Activated CD4-positive, alpha-beta memory T cell treated with anti-CD3 and anti-CD28 coated beads, Interleukin-2, amount 10 ng/mL, durations not matched to agents 7 days and 5 days (primary cell): ENCODE data around the gene SLC26A2. TPM values are rescaled to one million over a fixed set of nuclear protein-coding genes. Genes with fewer than 3 reads are reported as not detected.

Experiments
- CTCF ChIA-PET: fragments of 350-600 bp; sonication (Branson Sonifier 250); formaldehyde crosslinking; loops from one replicate; lab custom pipeline; 2021; ENCODE audit warnings: antibody characterized with exemption, inconsistent platforms; lab: Charles Lee
- POLR2A ChIA-PET: fragments of 350-600 bp; sonication (Branson Sonifier 250); formaldehyde crosslinking; loops from one replicate; lab custom pipeline; 2021; ENCODE audit warnings: antibody characterized with exemption; lab: Charles Lee
- DNase-seq: peaks from one replicate; pipeline ENCODE4 v3.0.0-alpha.2; 2020
- H3K27ac Mint-ChIP-seq: one replicate; pipeline ENCODE4 v1.8.0; 2021; ENCODE audit warnings: mild to moderate bottlenecking, mixed read lengths
- H3K27me3 Mint-ChIP-seq: one replicate; pipeline ENCODE4 v1.8.0; 2021; ENCODE audit warnings: mixed read lengths
- H3K36me3 Mint-ChIP-seq: one replicate; pipeline ENCODE4 v1.8.0; 2021; ENCODE audit warnings: low read depth, mixed read lengths
- H3K4me1 Mint-ChIP-seq: one replicate; pipeline ENCODE4 v1.8.0; 2021; ENCODE audit warnings: mixed read lengths
- H3K4me3 Mint-ChIP-seq: one replicate; pipeline ENCODE4 v1.8.0; 2021; ENCODE audit warnings: mild to moderate bottlenecking, mixed read lengths
- H3K9me3 Mint-ChIP-seq: one replicate; pipeline ENCODE4 v1.8.0; 2021; ENCODE audit warnings: mixed read lengths
- total RNA-seq, 2 experiments: library from RNA; stranded (reverse); gene quantifications; one replicate each; pipeline ENCODE4 v1.2.3, GENCODE V29; 2021

Gene SLC26A2
- total RNA-seq, 2 experiments from 2014 or later = 8.3 to 8.4 TPM

DNA sequence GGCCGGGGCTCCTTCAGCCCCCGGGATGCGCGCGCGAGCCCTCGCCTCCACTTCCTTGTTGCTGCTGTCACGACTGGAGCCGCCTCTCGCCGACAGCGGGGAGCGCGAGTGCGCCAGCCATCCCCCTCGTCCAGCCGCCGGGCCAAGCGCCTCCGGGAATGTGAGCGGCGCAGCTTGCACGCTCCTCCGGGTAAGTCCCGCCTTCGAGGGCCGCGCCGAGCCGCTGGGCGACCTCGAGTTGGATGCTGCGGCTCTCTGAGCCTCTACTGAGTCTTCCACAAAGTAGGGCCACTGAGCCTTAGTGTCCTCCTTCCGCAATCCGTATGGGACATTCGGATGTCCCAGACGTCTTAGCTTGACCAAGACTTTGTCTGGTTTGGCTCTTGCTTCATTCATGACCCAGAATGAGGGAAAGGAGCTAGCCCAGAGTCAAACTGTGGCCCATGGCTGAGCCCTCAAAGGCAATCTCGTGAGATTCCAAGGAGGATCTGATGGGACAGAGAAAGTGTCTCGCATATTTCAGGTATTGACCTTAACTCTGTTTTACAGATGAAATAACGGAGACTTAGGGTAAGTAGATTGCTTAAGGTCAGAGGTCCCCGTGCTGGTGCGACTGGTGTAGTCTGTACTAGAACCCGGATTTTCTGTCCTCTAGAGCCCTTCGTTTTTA lies 40.6 kb downstream of the SLC26A2 start:
- Mint-ChIP-seq H3K4me1 (peaks cover 39% of the 10 kb centered on the region), H3K4me3 (peak overlapping the region; percentile 88), H3K27ac (peak overlapping the region; percentile 96), H3K36me3 (peaks cover 29% of the 10 kb centered on the region), H3K27me3 (no peaks in the 10 kb centered on the region), H3K9me3 (no peaks in the 10 kb centered on the region)
- ChIA-PET POLR2A (interaction anchor here (0.6 to 3.2 kb wide), 14 partner anchors 9 to 1617 kb away, joined by 3 to 31 read pairs (median 4); partner anchors contain the start of genes FBXO38, PPARGC1B, RPS14 and SLC26A2), CTCF (interaction anchor here (1.0 to 3.0 kb wide), 8 partner anchors 9 to 382 kb away, joined by 3 to 21 read pairs (median 5); no protein-coding TSS in a partner anchor)
- peak; percentile 53 for DNase-seq

DNA sequence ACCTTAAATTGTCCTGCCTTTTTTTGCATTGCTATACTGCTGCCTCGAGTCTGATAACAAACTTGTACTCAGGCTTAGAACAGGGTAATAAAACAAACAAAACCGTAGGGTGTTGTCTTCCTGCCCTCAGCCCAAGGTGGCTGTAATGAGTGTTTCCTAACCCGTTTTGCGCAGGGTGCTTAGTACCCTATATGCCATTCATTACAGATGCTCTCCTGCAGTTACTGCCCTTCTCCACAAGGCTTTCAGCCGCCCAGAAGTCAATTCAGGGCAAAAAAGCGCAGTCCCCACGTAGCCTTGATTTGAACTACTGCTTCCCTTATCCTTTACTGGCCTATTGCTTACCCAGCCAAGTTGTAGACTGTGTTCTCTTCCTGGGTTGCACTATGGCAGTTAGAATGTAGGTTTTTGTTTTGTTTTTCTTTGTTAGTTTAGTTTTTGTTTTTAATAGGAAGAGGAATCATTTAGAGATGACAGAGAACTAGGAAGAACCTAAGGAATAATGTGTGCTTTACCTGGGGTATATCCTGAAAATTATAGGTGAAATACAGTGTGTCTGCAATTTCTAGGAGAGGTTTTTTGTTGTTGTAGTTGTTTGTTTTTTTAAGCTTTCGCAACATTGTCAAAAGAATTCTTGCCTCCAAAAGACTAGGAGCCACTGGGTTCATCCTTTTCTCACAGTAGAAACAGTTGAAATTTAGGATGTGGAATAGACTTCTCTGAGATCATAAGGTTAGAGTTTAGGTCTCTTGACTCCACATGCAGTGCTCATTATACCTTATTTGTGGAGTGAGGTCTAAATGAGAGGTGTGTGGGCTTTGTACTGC lies 41.3 kb downstream of the SLC26A2 start:
- no peaks in the 10 kb centered on the region for H3K27me3 Mint-ChIP-seq
- peak overlapping the region; percentile 88 for H3K4me3 Mint-ChIP-seq
- CTCF ChIA-PET = interaction anchor here (0.8 to 3.0 kb wide), 7 partner anchors 8 to 168 kb away, joined by 3 to 21 read pairs (median 5); no protein-coding TSS in a partner anchor
- peaks cover 44% of the 10 kb centered on the region for H3K4me1 Mint-ChIP-seq
- no peaks in the 10 kb centered on the region for H3K9me3 Mint-ChIP-seq
- POLR2A ChIA-PET = interaction anchor here (0.6 to 3.2 kb wide), 12 partner anchors 8 to 761 kb away, joined by 3 to 31 read pairs (median 4); partner anchors contain the start of genes PPARGC1B and SLC26A2
- peak; percentile 78 for DNase-seq
- H3K36me3 Mint-ChIP-seq = peaks cover 37% of the 10 kb centered on the region
- H3K27ac Mint-ChIP-seq = peak overlapping the region; percentile 96

DNA sequence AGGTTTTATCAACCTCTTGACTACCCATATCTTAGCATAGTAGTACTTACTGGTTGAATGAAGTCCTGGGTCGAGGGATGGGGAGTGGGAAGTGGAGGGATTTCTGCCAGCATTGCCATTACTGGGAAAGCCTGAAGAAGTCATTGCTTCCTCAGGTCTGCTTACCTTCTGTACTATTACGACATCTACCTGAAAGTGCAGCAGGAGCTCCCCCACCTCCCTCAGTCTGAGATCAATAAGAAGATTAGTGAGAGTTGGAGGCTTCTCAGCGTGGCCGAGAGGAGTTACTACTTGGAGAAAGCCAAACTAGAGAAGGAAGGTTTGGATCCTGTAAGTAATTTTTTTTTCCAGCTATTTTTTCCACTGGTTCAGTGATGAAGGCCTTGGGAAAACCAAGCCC lies 45.8 kb downstream of the SLC26A2 start:
- no peaks in the 10 kb centered on the region for H3K27me3 Mint-ChIP-seq
- H3K4me1 Mint-ChIP-seq = peaks cover 44% of the 10 kb centered on the region
- POLR2A ChIA-PET = no interaction called here

DNA sequence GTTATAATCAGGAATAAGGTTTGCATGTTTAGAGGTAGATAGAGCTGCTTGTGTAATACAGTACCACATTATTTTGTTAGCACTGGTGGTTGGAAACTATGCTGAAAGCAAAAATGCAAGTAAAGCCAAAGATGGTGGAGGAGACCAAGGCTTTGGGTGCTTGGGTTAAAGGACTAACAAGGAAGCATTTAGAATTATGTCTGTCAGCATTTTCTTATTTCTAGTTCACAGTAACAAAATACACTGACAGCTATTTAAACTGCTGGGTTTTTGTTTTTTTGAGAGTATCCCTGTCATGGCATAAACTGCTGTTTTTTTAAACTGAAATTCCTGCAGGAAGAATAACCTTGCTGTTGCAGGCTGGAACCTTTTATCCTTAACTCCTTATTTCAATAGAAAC lies 46.5 kb downstream of the SLC26A2 start:
- H3K4me1 Mint-ChIP-seq = peaks cover 40% of the 10 kb centered on the region
- ChIA-PET POLR2A (interaction anchor here (0.9 kb wide), 1 partner anchor 11 kb away, joined by 3 read pairs; no protein-coding TSS in a partner anchor), CTCF (interaction anchor here (0.7 to 2.9 kb wide), 5 partner anchors 10 to 132 kb away, joined by 3 to 8 read pairs (median 3); no protein-coding TSS in a partner anchor)
- H3K9me3 Mint-ChIP-seq = no peaks in the 10 kb centered on the region
- H3K27ac Mint-ChIP-seq = no peak overlapping the region
- no peak overlapping the region for H3K4me3 Mint-ChIP-seq
- peaks cover 76% of the 10 kb centered on the region for H3K36me3 Mint-ChIP-seq
- no peak for DNase-seq
- no peaks in the 10 kb centered on the region for H3K27me3 Mint-ChIP-seq

More for the DNA sequence above, 45.8 kb downstream of the SLC26A2 start:
- Mint-ChIP-seq H3K36me3 (peaks cover 77% of the 10 kb centered on the region), H3K9me3 (no peaks in the 10 kb centered on the region), H3K27ac (no peak overlapping the region), H3K4me3 (no peak overlapping the region)
- CTCF ChIA-PET = interaction anchor here (0.7 to 2.9 kb wide), 6 partner anchors 10 to 131 kb away, joined by 3 to 8 read pairs (median 3); no protein-coding TSS in a partner anchor
- no peak for DNase-seq

DNA sequence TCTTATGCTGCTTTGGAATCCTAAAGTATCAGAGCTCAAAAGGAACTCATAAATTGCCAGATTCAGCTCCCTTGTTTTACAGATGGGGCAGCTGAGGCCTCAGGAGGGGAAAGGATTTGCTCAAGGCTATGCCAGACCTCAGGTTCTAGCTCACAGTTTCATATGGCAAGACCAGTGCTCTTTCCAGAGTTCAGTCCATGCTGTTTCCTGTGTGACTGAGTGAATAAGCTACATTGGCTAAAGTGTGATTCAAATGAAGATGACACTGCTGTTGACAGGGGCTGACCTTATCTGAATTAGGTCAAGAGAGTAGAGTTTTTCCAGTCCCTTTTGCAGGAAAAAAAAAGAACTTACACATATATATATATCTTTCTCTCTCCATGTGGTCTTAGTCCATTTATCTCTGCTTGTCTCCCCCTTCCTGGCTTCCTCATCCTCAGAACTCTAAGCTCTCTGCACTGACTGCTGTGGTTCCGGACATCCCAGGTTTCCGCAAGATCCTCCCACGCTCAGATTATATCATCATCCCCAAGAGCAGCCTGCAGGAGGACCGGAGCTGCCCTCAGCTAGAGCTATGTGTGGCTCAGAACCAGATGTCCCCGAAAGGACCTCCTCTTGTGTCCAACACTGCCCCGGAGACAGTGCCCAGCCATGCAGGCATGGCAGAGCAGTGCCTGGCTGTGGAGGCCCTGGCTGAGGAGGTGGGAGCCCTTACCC lies 49.3 kb downstream of the SLC26A2 start:
- ChIA-PET CTCF (interaction anchor here (0.9 to 1.7 kb wide), 3 partner anchors 8 to 18 kb away, joined by 3 to 5 read pairs (median 5); partner anchors contain the start of genes HMGXB3 and TIGD6), POLR2A (interaction anchor here (2.3 kb wide), 1 partner anchor 9 kb away, joined by 10 read pairs; the partner anchor contains the start of genes HMGXB3 and TIGD6)
- Mint-ChIP-seq H3K27ac (no peak overlapping the region), H3K4me3 (no peak overlapping the region), H3K27me3 (no peaks in the 10 kb centered on the region), H3K36me3 (peaks cover 86% of the 10 kb centered on the region), H3K9me3 (no peaks in the 10 kb centered on the region), H3K4me1 (peaks cover 19% of the 10 kb centered on the region)
- no peak for DNase-seq

DNA sequence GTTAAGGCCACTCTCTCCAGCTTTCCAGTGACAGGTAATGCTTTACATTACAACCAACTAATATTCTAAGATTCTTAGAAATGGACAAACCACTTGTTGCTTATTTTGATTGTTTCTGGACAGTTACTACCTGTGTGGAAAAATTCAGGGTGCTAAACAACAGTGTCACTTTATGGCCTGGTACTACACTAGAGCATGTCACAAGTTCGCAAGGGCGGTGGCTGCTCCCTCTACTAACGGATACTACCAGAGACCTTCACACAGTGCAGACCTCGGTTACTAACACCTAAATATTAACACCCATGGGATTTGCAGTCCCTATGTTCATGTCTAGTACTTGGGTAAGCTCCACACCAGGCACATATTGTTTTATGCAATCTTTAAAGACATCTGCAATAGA lies 53.4 kb downstream of the SLC26A2 start:
- Mint-ChIP-seq H3K9me3 (peaks cover 6% of the 10 kb centered on the region), H3K27me3 (no peaks in the 10 kb centered on the region), H3K4me3 (no peak overlapping the region), H3K36me3 (peaks cover 83% of the 10 kb centered on the region), H3K4me1 (peaks cover 4% of the 10 kb centered on the region), H3K27ac (no peak overlapping the region)
- DNase-seq = no peak
- ChIA-PET CTCF (no interaction called here), POLR2A (no interaction called here)

DNA sequence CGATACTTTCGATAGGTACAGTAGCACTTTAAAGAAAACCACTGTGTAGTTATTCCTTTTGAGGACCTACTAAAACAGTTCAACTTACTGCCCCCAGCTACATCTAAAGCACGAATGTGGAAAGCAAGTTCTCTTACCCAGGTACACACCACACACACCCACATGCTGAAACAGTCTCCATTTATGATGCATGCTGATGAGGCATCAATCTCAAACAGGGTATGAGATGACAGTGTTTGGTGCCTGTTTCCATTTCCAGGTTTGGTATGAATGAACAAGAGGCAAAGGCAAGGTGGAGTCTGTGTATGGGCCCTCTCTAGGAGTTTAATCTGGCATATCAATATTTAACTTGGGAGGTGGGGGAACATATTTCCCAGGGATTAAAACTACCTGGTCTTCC lies 53.9 kb downstream of the SLC26A2 start:
- ChIA-PET POLR2A (no interaction called here), CTCF (no interaction called here)
- H3K9me3 Mint-ChIP-seq = peaks cover 6% of the 10 kb centered on the region
- H3K27ac Mint-ChIP-seq = no peak overlapping the region
- H3K4me3 Mint-ChIP-seq = no peak overlapping the region
- H3K36me3 Mint-ChIP-seq = peaks cover 85% of the 10 kb centered on the region
- peaks cover 2% of the 10 kb centered on the region for H3K4me1 Mint-ChIP-seq
- no peaks in the 10 kb centered on the region for H3K27me3 Mint-ChIP-seq
- no peak for DNase-seq

DNA sequence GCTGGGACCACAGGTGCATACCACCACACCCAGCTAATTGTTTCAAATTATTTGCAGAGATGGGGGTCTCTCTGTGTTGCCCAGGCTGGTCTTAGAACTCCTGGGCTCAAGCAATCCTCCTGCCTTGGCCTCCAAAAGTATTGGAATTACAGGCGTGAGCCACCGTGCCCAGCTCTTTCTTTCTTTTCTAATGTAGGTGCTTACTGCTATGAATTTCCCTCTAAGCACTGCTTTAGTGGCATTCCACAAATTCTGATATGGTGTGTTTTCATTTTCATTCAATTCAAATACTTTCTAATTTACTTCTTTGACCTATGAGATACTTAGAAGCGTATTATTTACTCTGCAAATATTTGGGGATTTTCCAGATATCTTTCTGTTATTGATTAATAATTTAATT lies 54.9 kb downstream of the SLC26A2 start:
- DNase-seq = no peak
- H3K4me3 Mint-ChIP-seq = no peak overlapping the region
- ChIA-PET CTCF (no interaction called here), POLR2A (no interaction called here)
- H3K36me3 Mint-ChIP-seq = peaks cover 81% of the 10 kb centered on the region
- peaks cover 6% of the 10 kb centered on the region for H3K9me3 Mint-ChIP-seq
- peaks cover 3% of the 10 kb centered on the region for H3K4me1 Mint-ChIP-seq
- H3K27me3 Mint-ChIP-seq = no peaks in the 10 kb centered on the region
- H3K27ac Mint-ChIP-seq = no peak overlapping the region

DNA sequence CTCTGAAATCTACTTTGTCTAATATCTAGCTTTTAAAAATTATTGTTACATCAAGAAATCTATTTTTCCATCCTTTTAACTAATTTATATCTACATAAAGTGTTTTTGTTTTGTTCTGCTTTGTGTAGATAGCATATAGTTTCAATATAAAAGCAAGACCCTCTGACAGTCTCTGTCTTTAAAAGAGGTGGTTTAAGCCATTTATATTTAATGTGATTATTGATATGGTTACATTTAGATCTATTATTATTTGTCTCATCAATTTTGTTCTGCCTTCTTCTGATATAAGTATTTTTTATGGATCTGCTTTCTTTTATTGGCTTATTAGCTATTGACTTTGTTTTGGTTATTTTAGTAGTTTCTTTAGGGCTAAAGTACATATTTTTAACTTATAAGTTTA lies 56.0 kb downstream of the SLC26A2 start:
- peaks cover 81% of the 10 kb centered on the region for H3K36me3 Mint-ChIP-seq
- POLR2A ChIA-PET = no interaction called here
- H3K27me3 Mint-ChIP-seq = no peaks in the 10 kb centered on the region
- H3K9me3 Mint-ChIP-seq = peaks cover 6% of the 10 kb centered on the region
- no peak overlapping the region for H3K4me3 Mint-ChIP-seq
- H3K4me1 Mint-ChIP-seq = peaks cover 9% of the 10 kb centered on the region
- no peak for DNase-seq
- CTCF ChIA-PET = interaction anchor here (0.7 to 1.4 kb wide), 2 partner anchors 10 to 118 kb away, joined by 3 to 6 read pairs; no protein-coding TSS in a partner anchor
- H3K27ac Mint-ChIP-seq = no peak overlapping the region

DNA sequence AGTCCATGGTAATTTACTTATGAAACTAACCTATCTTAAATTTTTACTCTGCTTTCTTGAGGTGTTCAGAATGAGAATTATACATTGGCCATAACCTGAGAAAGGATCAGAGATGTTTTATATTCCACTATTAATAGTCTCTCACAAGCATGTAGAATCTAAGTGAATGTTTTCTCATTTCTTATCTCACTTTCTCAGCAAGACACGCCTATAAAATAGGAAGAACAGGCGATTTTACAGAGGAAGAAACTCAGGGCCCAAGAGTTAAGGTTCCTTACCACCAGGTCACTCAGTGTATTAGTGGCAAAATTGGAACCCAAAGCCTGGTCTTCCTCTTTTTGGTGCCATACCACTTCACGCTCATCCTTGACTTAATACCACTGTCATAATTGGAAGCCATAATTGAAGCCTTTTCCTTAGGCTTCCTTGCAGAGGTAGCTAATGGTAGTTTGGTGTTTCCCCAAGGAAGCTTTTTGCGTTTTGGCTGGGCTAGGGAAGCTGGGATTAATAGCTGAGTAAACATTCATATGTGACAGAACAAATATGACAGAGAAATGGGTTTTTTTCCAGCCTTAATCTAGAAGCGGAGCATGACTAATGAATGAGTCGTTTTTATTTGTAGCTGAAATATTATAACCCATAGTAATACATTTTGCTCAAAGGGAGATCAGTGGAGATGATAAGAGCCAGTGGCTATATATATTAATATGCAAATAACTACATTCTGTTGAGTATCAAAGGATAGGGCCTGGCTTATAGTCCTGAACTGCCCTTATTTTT lies 56.9 kb downstream of the SLC26A2 start:
- DNase-seq = no peak
- Mint-ChIP-seq H3K4me1 (peaks cover 18% of the 10 kb centered on the region), H3K4me3 (no peak overlapping the region), H3K9me3 (peaks cover 6% of the 10 kb centered on the region), H3K27ac (no peak overlapping the region), H3K27me3 (no peaks in the 10 kb centered on the region), H3K36me3 (peaks cover 84% of the 10 kb centered on the region)
- CTCF ChIA-PET = interaction anchor here (0.6 to 1.4 kb wide), 4 partner anchors 8 to 383 kb away, joined by 3 to 6 read pairs (median 3); no protein-coding TSS in a partner anchor
- POLR2A ChIA-PET = interaction anchor here (0.9 to 1.1 kb wide), 2 partner anchors 10 to 15 kb away, joined by 3 read pairs; no protein-coding TSS in a partner anchor

DNA sequence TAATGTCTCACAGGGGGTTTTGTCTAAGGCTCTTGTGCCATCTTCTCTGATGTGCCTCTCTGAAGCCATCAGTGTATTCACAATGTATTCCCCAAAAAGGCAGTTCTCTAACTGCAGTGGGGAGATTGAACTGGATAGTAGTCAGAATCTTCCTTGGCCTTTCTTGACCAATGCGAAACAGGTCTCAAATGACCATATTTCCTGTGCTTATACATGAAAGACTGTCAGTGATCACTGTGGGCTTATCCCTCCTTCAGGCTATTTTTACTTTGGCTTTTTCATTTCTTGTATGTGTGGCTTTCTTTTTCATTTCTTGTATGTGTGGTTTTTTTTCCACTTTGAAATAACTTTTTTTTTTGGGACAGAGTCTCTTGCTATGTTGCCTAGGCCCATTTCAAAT lies 59.7 kb downstream of the SLC26A2 start:
- Mint-ChIP-seq H3K27ac (peak overlapping the region; percentile 47), H3K9me3 (peaks cover 6% of the 10 kb centered on the region), H3K4me3 (no peak overlapping the region), H3K4me1 (peaks cover 20% of the 10 kb centered on the region), H3K27me3 (no peaks in the 10 kb centered on the region), H3K36me3 (peaks cover 74% of the 10 kb centered on the region)
- CTCF ChIA-PET = interaction anchor here (0.9 to 1.8 kb wide), 2 partner anchors 18 to 331 kb away, joined by 3 to 5 read pairs; no protein-coding TSS in a partner anchor
- POLR2A ChIA-PET = interaction anchor here (1.2 kb wide), 1 partner anchor 20 kb away, joined by 5 read pairs; the partner anchor contains the start of genes HMGXB3 and TIGD6
- DNase-seq = no peak
